Left renal cortex interstitium (tissue), 4 donors: ENCODE data around the gene TRIM66. TPM values are rescaled to one million over a fixed set of nuclear protein-coding genes. Genes with fewer than 3 reads are reported as not detected.
A peak's percentile ranks its signal among the peaks of the same experiment; 100 is the strongest.

Experiments
- DNase-seq, 4 donors: peaks; one replicate each; pipeline ENCODE4 v3.0.0-alpha.2; 2013; ENCODE audit warnings: low read depth in 4 of 4, low spot score in 2 of 4, missing footprints in 1 of 4
- polyA plus RNA-seq, 4 donors: library from polyadenylated mRNA; unstranded; fragments of 120-200 nt; gene quantifications; one replicate each; pipeline ENCODE4 v1.2.1, GENCODE V29; 2013; ENCODE audit not compliant: insufficient read length in 4 of 4

The TRIM66 gene
- polyA plus RNA-seq, 4 donors, result 2.9 to 13.1 (median 8.6) TPM

- no peak for DNase-seq
Measured at GRCh38 chr11:8615291-8616032, 67.0 kb downstream of the TRIM66 start.

DNA sequence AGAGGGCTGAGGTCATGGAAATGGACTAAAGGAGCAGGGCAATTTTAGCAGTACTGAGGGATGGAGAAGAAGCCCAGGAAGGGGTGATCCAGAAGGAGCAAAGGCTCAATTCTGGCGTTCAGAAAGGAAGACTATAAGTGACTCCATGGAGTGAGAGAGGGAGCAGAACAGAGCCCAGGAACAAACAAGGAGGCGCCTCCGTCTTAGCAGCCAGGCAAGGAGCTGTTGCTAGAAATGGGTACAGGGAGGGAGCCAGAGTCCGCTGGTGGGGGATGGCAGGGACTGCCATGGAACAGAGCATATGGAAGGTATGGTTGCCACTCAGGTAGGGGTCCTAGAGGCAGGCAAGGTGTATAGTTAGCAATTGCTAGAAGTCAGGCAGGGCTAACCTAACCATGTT, 68.0 kb downstream of the TRIM66 start:
- DNase-seq, result no peak

DNA sequence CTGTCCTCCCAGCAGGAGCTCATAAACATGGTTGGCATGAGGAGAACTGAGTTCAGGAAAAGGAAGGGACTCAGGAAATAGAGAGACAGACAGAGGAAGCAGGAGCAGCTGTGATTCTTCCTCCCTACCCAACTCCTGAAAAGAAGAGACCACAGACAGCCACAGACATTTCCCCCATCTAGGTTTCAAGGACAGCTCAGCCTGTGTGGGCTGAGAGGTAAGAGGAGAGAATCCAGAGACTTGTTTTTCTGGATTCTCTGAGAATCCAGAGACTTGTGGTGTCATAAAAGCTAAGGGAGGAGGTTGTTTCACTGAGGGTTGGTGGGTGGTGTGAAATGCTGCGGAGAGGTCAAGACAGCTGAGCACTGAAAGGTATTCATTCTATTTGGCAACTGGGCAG, 69.4 kb downstream of the TRIM66 start:
- DNase-seq, result no peak

DNA sequence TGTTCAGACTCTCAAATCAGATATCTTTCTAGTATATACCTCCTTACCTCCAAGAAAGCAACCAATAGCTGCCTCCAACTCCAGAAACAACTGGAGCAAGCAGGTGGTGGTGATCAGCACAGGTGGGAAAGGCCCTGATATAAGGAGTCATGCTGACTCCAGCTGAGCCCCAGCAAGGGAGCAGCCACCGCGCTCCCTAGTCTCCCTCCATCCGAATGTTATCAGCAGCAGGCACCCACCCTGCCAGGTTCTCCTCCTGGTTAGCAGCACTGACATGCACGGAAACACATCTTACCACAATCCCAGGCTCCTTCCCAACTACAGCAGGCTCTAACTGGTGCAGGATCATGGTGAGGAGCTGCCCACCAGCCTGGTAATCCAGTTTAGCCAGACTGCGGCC, 69.9 kb downstream of the TRIM66 start:
- DNase-seq, result no peak

GRCh38 chr11:8610532-8611116, 71.8 kb downstream of the TRIM66 start:
- DNase-seq, result peak in 3 of 4 donors; percentile 46 to 66 (median 51)

DNA sequence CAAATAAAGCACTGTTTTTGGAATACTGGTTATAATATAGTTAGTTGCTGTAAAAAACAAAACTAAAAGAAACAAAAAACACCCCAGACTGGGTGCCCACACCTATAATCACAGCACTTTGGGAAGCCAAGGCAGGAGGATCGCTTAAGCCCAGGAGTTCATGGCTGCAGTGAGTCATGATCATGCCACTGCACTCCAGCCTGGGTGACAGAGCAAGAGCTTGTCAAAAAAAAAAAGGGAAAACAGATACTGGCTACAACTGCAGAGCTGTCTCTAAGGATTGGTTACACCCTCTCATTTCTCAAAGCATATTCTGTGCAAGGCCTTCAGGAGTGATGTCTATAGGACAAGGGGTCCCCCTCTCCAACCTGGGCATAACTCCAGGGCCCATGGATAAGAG, 73.8 kb downstream of the TRIM66 start:
- no peak for DNase-seq

- no peak for DNase-seq
Measured at GRCh38 chr11:8605971-8606563, 76.4 kb downstream of the TRIM66 start.

- DNase-seq, result no peak
Measured at GRCh38 chr11:8604078-8604723, 78.3 kb downstream of the TRIM66 start.

- DNase-seq, result no peak
Measured at GRCh38 chr11:8603696-8604077, 78.8 kb downstream of the TRIM66 start.

GRCh38 chr11:8601376-8602133, 80.9 kb downstream of the TRIM66 start:
- DNase-seq, result no peak

DNA sequence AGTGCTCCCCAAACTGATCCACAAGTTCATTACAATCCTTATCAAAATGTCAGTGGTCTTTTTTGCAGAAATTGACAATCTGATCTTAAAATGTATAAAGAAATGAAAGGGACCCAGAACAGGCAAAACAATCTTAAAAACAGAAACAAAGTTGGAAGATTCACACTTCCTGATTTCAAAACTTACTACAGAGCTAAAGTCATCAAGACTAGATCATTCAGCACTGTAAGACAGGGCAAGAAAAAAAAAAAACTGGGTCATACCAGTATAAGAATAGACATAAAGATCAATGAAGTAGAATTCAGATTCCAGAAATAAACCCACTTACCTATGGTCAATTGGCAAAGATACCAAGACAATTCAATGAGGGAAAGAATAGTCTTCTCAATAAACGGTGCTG, 84.0 kb downstream of the TRIM66 start:
- no peak for DNase-seq

- no peak for DNase-seq
Measured at GRCh38 chr11:8597182-8597581, 85.3 kb downstream of the TRIM66 start.

GRCh38 chr11:8596504-8597046, 85.9 kb downstream of the TRIM66 start:
- DNase-seq, result no peak

DNA sequence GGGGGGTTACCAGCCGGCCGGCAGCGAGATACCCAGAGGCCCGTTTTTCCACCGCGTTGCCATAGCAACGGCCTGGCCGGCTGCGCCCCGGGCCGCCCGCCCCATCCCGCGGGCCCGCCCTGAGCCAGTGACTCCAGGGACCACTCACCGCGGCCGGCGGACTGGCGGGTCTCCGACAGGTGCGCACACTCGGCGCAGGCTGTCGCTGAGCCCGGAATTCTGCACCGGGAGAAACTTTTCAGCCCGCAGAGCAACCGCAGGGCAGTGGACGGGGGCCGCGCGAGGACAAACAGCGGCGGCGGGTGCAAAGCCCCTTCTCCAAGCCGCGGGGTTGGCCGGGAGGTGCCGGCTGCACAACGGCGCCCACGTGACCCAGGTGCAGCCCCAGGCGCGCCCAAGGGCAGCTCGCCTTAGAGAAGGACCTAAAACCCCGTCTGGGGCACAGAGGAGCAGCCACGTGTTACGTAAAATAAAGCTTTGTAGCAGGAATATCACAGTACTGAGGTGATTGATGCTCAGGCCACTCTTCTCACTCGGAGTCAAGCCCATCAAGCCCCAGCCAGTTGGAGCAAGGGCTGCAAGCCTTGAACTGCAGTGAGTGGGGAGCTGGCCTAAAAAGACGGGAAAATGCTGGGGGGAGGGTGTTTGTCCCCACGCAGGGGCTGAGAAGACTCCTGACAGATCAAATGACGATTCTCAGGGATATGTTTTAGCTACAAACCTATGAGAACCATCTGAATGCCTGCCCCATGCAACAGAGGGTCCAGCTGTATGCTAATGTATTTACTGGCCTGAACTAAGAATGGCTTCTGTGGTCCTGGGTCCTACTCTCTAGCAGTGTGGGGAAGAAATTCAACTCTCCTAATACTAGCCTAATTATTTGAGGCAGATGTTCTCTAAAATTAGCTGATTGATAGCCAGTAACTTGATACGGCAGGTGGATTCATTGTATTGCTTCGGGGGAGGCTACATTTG, 88.2 kb downstream of the TRIM66 start, which contains the start of gene STK33:
Gene STK33 (minus strand): TSS at position 294 of the 975 bp plus-strand sequence. CDS start 119,323 bp downstream, outside the sequence.
- DNase-seq, result peak in 2 of 4 donors; percentile 32 to 42

DNA sequence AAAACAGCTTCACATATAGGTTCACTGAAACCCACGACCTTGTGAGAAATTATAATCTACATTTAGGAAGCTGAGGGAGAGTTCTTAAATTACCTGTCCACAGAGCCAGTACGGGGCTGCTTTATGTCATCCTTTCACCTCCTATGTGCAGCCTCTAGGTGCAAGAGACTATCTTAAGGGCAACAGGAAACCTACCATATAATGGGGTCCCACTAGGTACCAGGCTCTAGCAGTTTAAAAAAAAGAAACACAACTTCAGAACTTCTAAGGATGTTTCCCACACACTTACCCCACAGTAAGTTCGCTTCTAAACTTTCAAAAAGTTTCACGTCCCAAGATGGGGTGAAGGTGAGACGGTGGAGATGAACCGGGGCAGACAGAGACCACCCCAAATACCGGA, 89.0 kb downstream of the TRIM66 start:
- no peak for DNase-seq

DNA sequence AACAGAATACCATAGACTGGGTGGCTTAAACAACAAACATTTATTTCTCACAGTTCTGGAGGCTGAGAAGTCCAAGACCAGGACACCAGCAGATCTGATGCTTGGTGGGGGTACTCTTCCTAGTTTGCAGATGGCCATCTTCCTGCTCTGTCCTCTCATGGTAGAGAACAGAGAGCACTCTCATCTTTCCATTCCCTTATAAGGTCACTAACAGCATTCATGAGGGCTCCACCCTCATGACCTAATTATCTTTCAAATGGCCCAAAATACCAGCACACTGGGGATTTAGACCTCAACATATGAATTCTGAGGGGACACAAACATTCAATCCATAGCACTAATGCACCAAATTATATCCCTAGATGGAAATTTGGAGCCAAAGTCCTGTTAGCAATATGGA, 94.5 kb downstream of the TRIM66 start:
- no peak for DNase-seq

- no peak for DNase-seq
Measured at GRCh38 chr11:8586805-8587204, 95.7 kb downstream of the TRIM66 start.

DNA sequence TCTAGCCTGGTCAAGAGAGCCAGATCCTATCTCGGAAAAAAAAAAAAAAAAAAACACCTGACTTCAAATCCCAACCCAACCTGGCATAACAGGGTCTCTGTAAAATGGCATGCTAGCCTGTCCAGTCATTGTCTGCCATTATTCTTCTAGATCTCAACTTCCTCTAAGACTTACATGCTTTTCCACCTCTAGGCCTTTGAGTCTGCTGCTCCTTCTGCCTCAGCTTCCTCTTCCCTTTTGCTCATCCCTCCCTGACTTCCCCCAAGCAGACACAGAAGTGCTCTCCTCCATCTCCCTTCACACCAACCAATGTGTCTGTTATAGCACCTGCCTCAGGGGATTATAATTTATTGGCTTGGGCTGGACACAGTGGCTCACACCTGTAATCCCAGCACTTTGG, 96.3 kb downstream of the TRIM66 start:
- no peak for DNase-seq

- DNase-seq, result no peak
Measured at GRCh38 chr11:8584511-8584910, 98.0 kb downstream of the TRIM66 start.
